OCI-LY1 (cell line): ENCODE data around the gene SMC5.

Experiments used
- EZH2 ChIP-seq: fragments of 200-600 bp; sonication (generic), shearing (Covaris generic); IDR thresholded peaks from 2 replicates; pipeline ENCODE4 v1.8.0; 2017; ENCODE audit warnings: borderline replicate concordance, mixed run types, mild to moderate bottlenecking, antibody characterized with exemption, low read length, moderate library complexity, mixed read lengths
- TF ChIP-seq, protein P1 (sequence below): fragments of 200-600 bp; sonication (generic), shearing (Covaris generic); IDR thresholded peaks from 2 replicates; pipeline ENCODE4 v1.5.1; 2017; ENCODE audit warnings: mild to moderate bottlenecking, antibody characterized with exemption, low read length, moderate library complexity, mixed read lengths

DNA sequence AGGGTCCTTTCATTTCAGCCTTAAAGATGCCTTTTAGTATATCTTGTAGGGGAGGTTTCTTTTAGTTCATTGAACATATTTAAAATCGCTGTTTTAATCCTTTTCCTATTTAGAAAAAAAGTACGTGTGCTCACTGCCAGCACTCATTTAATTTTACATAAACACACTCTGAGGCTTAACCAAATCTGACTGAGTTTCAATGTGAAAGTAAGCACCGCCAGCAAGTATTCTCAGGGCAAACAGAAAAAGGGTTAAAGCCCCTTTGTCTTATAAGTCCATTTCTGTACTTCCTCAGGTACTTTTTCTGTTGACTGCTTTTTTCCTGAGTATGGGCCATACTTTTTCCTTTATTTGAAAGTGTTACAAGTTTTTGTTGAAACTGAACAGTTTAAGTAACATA, 31.8 kb downstream of the SMC5 start:
- TF ChIP-seq, protein P1, sequence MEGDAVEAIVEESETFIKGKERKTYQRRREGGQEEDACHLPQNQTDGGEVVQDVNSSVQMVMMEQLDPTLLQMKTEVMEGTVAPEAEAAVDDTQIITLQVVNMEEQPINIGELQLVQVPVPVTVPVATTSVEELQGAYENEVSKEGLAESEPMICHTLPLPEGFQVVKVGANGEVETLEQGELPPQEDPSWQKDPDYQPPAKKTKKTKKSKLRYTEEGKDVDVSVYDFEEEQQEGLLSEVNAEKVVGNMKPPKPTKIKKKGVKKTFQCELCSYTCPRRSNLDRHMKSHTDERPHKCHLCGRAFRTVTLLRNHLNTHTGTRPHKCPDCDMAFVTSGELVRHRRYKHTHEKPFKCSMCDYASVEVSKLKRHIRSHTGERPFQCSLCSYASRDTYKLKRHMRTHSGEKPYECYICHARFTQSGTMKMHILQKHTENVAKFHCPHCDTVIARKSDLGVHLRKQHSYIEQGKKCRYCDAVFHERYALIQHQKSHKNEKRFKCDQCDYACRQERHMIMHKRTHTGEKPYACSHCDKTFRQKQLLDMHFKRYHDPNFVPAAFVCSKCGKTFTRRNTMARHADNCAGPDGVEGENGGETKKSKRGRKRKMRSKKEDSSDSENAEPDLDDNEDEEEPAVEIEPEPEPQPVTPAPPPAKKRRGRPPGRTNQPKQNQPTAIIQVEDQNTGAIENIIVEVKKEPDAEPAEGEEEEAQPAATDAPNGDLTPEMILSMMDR, result no peak
- TF ChIP-seq EZH2, result no peak
